GM12873 (cell line): Measurements from ENCODE around the gene CRTAP.
A peak's percentile ranks its signal among the peaks of the same experiment; 100 is the strongest.

Experiments
- TF ChIP-seq, protein P1 (sequence below): IDR thresholded peaks from 2 replicates; pipeline ENCODE4 v1.5.1; 2012; ENCODE audit warnings: low read depth, mild to moderate bottlenecking, moderate library complexity, low read length, control low read depth; ENCODE audit not compliant: insufficient read depth; ENCODE audit errors: missing control alignments

The CRTAP gene

DNA sequence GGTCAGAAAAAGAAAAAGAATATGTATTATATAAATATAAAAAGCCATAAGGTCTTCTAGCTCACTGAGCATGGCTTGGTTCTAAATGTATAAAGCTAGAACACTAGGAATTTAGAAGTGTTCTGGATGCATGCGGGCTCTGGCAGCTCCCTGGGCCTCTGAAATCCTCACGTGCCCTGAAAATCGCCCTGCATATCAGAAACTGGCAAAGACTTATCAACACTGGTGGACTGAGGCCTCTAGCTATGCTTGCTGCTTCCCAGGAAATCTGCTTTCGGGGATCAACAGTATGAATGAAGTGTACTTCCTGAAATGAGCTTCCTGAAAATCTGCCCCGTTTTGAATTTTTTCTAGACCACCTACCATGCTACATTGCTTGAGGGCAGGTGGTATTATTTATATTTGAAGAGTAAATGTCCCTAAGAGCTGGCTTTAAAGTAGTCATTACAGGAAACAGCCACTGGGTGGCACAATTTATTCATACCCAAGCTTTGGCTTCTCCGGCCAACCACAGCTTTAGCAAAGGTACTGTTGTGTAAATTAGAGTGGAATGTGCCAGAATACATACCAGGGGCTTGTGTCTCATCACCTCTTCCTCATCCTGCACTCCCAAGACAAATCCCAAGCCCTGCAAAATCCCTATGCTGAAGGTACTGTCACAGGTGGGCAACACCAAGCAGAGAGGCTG, 17.7 kb downstream of the CRTAP start:
- TF ChIP-seq, protein P1, sequence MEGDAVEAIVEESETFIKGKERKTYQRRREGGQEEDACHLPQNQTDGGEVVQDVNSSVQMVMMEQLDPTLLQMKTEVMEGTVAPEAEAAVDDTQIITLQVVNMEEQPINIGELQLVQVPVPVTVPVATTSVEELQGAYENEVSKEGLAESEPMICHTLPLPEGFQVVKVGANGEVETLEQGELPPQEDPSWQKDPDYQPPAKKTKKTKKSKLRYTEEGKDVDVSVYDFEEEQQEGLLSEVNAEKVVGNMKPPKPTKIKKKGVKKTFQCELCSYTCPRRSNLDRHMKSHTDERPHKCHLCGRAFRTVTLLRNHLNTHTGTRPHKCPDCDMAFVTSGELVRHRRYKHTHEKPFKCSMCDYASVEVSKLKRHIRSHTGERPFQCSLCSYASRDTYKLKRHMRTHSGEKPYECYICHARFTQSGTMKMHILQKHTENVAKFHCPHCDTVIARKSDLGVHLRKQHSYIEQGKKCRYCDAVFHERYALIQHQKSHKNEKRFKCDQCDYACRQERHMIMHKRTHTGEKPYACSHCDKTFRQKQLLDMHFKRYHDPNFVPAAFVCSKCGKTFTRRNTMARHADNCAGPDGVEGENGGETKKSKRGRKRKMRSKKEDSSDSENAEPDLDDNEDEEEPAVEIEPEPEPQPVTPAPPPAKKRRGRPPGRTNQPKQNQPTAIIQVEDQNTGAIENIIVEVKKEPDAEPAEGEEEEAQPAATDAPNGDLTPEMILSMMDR, result peak; percentile 67

DNA sequence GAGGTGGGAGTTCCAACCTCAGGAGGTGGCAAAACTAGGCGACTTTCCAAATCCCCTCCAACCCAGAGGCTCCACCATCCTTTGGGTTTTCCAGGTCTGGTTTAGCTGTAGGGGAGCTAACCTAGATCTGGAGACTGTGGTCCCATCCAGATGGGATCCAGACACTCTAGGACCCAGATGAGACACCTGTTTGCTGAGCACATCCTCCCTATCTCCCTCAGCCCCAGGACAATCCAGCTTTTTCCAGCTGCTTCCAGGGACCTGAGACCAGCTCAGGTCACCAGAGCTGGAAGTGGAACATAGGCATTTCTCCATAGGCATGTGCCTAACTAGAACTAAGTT, 18.2 kb downstream of the CRTAP start:
- TF ChIP-seq, protein P1, result no peak

DNA sequence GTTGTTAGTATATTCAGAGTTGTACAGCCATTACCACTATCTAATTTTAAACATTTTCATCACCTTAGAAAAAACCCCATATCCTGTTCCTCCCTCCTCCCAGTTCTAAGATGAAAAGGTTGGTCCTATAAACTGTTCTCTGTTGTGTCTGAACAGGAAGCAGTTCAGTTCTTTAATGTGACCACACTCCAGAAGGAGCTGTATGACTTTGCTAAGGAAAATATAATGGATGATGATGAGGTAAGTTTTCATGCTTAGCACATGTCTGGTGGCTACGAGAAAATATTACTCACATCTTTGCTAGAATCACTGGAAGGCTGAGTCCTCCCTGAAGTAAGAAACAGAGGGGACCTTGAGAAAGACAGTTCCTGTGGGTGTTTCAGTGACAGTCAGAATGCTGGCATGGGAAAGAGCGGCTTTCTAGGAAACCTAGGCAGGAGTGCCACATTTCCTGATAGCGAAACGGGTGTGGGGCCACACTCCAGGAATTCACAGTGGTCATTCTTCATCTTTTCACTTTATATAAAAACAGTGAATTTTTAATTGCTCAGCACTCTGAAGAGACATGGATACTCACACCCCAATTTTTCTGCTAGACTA, 20.3 kb downstream of the CRTAP start:
- TF ChIP-seq, protein P1, result no peak

DNA sequence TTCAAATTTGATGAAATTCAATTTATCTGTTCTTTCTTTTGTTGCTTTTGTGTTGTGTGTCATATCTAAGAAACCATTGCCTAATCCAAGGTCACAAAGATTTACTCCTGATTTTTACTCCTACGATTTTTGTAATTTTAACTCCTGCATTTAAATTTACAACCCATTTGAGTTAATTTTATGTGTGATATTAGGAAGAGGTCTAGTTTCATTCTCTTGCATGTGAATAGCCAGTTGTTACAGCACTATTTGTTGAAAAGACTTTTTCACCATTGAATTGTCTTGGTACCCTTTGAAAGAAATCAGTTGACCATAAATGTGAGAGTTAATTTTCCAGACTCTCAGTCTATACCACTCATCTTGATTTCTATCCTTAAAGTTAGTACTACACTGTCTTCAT, 23.9 kb downstream of the CRTAP start:
- TF ChIP-seq, protein P1, result no peak

DNA sequence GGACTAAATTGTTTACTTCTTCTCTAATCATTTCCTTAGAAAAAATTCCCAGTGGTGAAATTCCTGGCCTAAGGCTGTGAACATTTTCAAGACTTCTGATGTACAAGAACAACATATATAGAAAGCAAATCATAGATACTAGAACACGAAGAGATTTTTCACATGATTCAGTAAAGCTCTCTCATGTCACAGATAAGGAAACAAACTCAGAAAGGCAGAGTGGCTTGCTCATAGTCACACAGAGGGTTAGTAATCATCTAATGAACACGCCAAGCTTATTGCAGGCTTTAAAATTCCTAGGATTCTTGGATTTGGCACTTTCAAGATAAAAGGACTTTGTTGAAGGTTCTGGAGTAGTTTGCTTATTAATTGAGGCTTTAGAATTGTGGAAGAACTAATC, 26.2 kb downstream of the CRTAP start:
- TF ChIP-seq, protein P1, result no peak

DNA sequence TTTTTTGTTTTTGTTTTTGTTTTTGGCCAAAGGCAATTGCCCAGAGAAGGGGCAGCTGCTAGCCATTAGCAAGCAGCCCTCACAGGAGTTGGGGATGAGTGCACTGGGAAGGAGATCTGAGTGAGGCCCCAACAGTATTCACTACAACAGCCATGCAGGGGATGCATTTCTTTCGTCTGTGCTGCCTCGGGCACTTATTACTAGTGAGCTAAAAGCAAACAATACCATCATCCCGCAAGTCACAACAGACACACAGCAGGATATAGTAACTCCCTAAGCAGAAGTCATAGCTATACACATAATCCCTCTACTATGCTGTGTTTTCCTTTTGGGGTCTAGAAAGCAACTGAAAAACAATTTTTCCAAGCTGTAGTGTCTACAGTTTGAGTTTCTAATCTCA, 27.2 kb downstream of the CRTAP start:
- TF ChIP-seq, protein P1, result no peak

DNA sequence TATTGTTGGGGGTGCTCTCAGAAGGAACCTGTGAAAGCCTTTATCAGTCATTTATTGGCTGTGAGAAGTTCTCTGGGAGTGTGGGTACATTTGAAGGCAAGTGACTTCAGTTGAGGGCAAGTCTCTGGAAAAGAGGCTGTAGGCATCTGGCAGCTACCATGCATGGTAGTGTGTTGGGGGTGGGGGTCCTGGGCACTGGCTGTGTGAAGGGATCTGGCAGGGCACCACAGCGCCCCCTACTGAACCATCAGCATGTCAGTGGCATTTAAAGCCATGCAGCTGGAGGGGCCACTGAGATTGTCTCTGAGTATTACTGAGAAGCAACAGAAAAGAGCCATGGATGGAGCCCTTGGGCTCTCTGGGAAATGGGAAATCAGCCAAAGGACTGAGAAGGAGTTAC, 30.6 kb downstream of the CRTAP start:
- TF ChIP-seq, protein P1, result peak; percentile 76
